ENCODE measurements around the gene OGFOD3. TPM values are rescaled to one million over a fixed set of nuclear protein-coding genes. Genes with fewer than 3 reads are reported as not detected.
A peak's percentile ranks its signal among the peaks of the same experiment; 100 is the strongest.
"Not testable (repeated sequence)": the region's sequence is repeated elsewhere in the genome, so short reads cannot be mapped to it uniquely, and the experiment has no call there.

OGFOD3 gene
- total and polyA plus RNA-seq, 8 donors = 10.5 to 30.4 (median 17.4) TPM

DNA sequence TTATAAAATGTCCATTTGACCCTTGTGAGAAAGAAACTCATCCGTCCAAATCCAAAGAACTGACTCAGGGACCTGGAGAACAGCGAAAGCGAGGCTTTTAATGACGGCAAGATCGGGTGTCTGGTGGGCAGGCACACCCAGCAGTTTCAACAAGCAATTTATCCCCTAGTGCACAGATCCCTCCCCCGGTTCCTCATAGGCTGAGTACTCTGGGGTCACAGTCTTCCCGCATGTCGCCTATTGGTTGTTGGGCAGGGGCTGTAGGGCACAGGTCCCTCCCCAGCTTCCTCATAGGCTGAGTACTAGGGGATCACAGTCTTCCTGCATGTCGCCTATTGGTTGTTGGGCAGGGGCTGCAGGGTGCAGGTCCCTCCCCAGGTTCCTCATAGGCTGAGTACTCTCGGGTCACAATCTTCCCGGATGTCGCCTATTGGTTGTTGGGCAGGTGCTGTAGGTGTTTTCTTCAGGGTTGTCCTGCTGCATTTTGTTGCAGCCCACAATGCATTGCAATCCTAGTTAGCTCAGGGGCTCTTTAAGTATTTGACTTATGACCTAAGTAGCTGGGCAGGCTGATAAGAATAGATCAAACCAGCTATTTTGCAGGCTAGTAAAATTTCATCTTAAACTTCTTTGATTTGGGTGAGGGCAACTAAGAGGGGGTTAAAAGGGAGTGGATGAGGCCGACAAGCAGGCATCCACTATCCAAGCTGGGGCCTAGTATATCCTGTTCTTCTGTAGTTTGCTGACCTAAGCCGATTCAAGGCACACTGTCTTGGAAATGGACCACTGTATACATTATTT lies 50.5 kb downstream of the OGFOD3 start:
- Histone ChIP-seq H3K36me3 (no peaks in the 10 kb centered on the region), H3K27ac (no peak overlapping the region), H3K27me3 (peaks cover 12 to 53% (median 30%) of the 10 kb centered on the region in 3 donors), H3K4me1 (peaks cover 20 to 33% (median 29%) of the 10 kb centered on the region in 4 donors), H3K4me3 (no peak overlapping the region), H3K9me3 (no peaks in the 10 kb centered on the region)
- DNase-seq = no peak
- intact Hi-C loops (cut with DNase I; ENCODE audit: low total_unique reads) = no loop called here
- TF ChIP-seq POLR2AphosphoS5 (IDR thresholded peaks at IDR 0.05) (no peak), POLR2A (IDR thresholded peaks at IDR 0.05) (no peak), EP300 (IDR thresholded peaks at IDR 0.05) (no peak)
- TF ChIP-seq, protein P1, sequence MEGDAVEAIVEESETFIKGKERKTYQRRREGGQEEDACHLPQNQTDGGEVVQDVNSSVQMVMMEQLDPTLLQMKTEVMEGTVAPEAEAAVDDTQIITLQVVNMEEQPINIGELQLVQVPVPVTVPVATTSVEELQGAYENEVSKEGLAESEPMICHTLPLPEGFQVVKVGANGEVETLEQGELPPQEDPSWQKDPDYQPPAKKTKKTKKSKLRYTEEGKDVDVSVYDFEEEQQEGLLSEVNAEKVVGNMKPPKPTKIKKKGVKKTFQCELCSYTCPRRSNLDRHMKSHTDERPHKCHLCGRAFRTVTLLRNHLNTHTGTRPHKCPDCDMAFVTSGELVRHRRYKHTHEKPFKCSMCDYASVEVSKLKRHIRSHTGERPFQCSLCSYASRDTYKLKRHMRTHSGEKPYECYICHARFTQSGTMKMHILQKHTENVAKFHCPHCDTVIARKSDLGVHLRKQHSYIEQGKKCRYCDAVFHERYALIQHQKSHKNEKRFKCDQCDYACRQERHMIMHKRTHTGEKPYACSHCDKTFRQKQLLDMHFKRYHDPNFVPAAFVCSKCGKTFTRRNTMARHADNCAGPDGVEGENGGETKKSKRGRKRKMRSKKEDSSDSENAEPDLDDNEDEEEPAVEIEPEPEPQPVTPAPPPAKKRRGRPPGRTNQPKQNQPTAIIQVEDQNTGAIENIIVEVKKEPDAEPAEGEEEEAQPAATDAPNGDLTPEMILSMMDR (IDR thresholded peaks at IDR 0.05) = no peak
- WGBS, 5 donors = 67 to 78% (median 71%) methylated on average over 13 to 14 of the region's 14 CpGs

DNA sequence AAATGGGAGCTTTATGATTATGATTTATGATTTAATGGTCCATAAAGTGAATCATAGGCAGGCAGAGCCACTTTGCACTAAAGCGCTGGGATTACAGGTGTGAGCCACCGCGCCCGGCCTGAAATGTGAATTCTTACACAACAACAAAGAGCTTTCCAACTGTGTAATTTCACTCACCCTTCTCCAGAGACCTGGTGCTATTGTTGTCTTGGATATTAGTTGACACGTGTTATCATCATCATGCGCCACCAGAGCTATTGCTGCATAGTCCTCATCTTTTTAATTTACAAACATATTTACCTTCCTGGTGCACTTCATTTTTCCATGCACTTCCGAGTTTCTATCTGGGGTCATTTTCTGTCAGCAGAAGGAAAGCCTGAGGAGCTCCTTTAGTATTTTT lies 51.6 kb downstream of the OGFOD3 start:
- peaks cover 5 to 42% (median 21%) of the 10 kb centered on the region in 3 donors for H3K27me3 ChIP-seq
- peaks cover 16 to 21% (median 18%) of the 10 kb centered on the region in 4 donors for H3K4me1 ChIP-seq
- TF ChIP-seq, protein P1 (IDR thresholded peaks at IDR 0.05) = no peak
- TF ChIP-seq POLR2AphosphoS5 (IDR thresholded peaks at IDR 0.05) (no peak), EP300 (IDR thresholded peaks at IDR 0.05) (no peak), POLR2A (IDR thresholded peaks at IDR 0.05) (no peak)
- DNase-seq = no peak
- no peak overlapping the region for H3K4me3 ChIP-seq
- H3K36me3 ChIP-seq = no peaks in the 10 kb centered on the region
- H3K9me3 ChIP-seq = no peaks in the 10 kb centered on the region
- intact Hi-C loops (cut with DNase I; ENCODE audit: low total_unique reads) = no loop called here
- 55 to 71% (median 70%) methylated on average over 7 of the region's 7 CpGs for WGBS, 5 donors
- H3K27ac ChIP-seq = no peak overlapping the region

DNA sequence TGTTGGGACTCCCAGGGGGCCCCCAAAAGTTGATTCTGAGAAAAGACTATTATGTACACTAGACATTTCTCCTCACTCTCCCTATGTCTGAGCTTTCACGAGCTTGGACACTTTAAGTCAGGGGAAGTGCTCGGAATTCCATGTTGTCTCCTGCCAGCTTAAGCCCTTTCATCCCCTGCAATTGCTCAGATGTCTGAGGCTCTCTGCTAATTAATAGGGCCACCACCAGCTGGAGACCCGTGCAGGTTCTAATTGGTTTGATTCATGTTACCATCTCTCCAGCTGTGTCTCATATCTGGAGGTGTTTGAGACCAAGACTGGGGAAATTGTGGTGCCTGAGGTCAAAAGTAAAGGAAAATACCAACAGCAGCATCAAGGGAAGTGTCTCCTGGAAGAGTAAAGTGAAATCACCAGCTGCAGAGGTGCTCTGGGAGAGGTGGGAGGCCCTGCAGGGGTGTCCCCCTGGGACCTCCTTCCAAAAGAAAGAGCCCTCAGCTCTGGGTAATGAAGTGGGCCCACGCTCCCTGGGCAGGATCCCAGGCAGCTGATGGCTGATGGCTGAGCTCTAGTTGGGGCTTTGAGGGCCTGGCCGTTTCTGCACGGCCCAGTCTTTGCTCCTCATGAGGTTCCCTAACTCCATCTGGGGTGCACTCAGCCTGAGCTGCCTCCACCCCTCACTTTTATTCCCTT lies 52.6 kb downstream of the OGFOD3 start:
- H3K4me1 ChIP-seq = peaks cover 6 to 11% (median 8%) of the 10 kb centered on the region in 4 donors
- no peaks in the 10 kb centered on the region for H3K9me3 ChIP-seq
- no peak overlapping the region for H3K4me3 ChIP-seq
- peaks cover 0 to 32% (median 11%) of the 10 kb centered on the region in 3 donors for H3K27me3 ChIP-seq
- no peaks in the 10 kb centered on the region for H3K36me3 ChIP-seq
- no peak overlapping the region for H3K27ac ChIP-seq
- WGBS, 5 donors = 75 to 89% (median 80%) methylated on average over 5 to 6 of the region's 6 CpGs
- intact Hi-C loops (cut with DNase I; ENCODE audit: low total_unique reads) = no loop called here
- TF ChIP-seq POLR2A (IDR thresholded peaks at IDR 0.05) (no peak), POLR2AphosphoS5 (IDR thresholded peaks at IDR 0.05) (no peak), EP300 (IDR thresholded peaks at IDR 0.05) (no peak)
- TF ChIP-seq, protein P1 (IDR thresholded peaks at IDR 0.05) = no peak
- no peak for DNase-seq

DNA sequence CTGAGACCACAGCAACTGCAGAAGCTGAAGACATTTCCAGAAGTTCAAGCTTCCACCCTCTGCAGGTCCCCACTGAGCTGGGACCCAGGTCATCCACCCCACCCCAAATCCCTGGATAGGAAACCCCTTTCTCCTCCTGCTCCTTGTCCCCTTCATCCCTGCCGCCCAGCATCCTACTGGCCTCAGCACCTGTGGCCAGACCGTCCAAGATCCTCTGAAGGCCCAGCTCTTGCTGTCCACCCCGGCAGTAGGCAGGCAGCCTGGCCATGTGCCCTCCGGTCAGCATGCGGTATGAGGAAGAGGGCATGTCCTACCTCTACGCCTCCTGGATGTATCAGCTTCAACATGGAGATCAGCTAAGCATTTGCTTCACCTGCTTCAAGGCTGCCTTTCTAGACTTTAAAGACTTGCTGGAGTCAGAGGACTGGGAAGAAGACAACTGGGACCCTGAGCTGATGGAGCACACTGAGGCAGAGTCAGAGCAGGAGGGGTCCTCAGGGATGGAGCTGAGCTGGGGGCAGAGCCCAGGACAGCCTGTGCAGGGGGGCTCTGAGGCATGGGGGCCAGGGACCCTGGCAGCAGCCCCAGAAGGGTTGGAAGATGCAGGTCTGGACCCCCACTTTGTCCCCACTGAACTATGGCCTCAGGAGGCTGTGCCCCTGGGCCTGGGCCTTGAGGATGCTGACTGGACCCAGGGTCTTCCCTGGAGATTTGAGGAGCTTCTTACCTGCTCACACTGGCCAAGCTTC lies 56.3 kb downstream of the OGFOD3 start:
- TF ChIP-seq EP300 (IDR thresholded peaks at IDR 0.05) = no peak
- TF ChIP-seq POLR2AphosphoS5 (IDR thresholded peaks at IDR 0.05) = no peak
- no peak for TF ChIP-seq POLR2A (IDR thresholded peaks at IDR 0.05)
- TF ChIP-seq, protein P1 (IDR thresholded peaks at IDR 0.05) = no peak
- intact Hi-C loops (cut with DNase I; ENCODE audit: low total_unique reads) = no loop called here
- Histone ChIP-seq H3K4me3 (no peak overlapping the region), H3K27ac (no peak overlapping the region), H3K36me3 (no peaks in the 10 kb centered on the region), H3K4me1 (peaks cover 0 to 7% (median 0%) of the 10 kb centered on the region in 4 donors), H3K9me3 (no peaks in the 10 kb centered on the region), H3K27me3 (peaks cover 0 to 25% (median 3%) of the 10 kb centered on the region in 3 donors)
- 83 to 94% (median 92%) methylated on average over 6 of the region's 6 CpGs for WGBS, 5 donors
- no peak for DNase-seq

DNA sequence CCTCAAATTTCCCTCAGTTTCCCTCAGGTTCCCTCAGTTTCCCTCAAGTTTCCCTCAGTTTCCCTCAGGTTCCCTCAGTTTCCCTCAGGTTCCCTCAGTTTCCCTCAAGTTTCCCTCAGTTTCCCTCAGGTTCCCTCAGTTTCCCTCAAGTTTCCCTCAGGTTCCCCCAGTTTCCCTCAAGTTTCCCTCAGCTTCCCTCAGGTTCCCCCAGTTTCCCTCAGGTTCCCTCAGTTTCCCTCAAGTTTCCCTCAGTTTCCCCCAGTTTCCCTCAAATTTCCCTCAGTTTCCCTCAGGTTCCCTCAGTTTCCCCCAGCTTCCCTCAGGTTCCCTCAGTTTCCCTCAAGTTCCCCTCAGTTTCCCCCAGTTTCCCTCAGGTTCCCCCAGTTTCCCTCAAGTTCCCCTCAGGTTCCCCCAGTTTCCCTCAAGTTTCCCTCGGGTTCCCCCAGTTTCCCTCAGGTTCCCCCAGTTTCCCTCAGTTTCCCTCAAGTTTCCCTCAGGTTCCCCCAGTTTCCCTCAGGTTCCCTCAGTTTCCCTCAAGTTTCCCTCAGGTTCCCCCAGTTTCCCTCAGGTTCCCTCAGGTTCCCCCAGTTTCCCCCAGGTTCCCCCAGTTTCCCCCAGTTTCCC lies 58.8 kb downstream of the OGFOD3 start:
- H3K27ac ChIP-seq; H3K9me3 ChIP-seq; H3K36me3 ChIP-seq; H3K4me3 ChIP-seq; intact Hi-C loops (cut with DNase I; ENCODE audit: low total_unique reads): not testable (repeated sequence)
- peaks cover 0 to 35% (median 3%) of the 10 kb centered on the region in 3 donors for H3K27me3 ChIP-seq
- 63 to 94% (median 80%) methylated on average over 1 of the region's 1 CpG for WGBS, 5 donors
- H3K4me1 ChIP-seq = peaks cover 6 to 26% (median 14%) of the 10 kb centered on the region in 4 donors
- DNase-seq = peak in 1 of 2 donors; percentile 63

All from stomach (tissue), 9 donors.